Stimulated activated CD8-positive, alpha-beta memory T cell treated with anti-CD3 and anti-CD28 coated beads, Interleukin-12 subunit alpha, Interleukin-12 subunit beta, amount 100 ng/mL, for 24 hours (primary cell): Measurements from ENCODE around the gene PTEN.
"Not testable (repeated sequence)": the region's sequence is repeated elsewhere in the genome, so short reads cannot be mapped to it uniquely, and the experiment has no call there.

Experiments
- DNase-seq: peaks from one replicate; pipeline ENCODE4 v3.0.0-alpha.2; 2020; ENCODE audit errors: extremely low read depth

The PTEN gene

GRCh38 chr10:87863053-87863943 lies at the start of gene PTEN, which contains the start of gene KLLN:
Gene PTEN (plus strand): TSS chr10:87863625. CDS start chr10:87864470, 845 bp downstream.
Gene KLLN (minus strand): TSS chr10:87863533. CDS start chr10:87862487, 1,046 bp downstream.
- peak; percentile 55 for DNase-seq

DNA sequence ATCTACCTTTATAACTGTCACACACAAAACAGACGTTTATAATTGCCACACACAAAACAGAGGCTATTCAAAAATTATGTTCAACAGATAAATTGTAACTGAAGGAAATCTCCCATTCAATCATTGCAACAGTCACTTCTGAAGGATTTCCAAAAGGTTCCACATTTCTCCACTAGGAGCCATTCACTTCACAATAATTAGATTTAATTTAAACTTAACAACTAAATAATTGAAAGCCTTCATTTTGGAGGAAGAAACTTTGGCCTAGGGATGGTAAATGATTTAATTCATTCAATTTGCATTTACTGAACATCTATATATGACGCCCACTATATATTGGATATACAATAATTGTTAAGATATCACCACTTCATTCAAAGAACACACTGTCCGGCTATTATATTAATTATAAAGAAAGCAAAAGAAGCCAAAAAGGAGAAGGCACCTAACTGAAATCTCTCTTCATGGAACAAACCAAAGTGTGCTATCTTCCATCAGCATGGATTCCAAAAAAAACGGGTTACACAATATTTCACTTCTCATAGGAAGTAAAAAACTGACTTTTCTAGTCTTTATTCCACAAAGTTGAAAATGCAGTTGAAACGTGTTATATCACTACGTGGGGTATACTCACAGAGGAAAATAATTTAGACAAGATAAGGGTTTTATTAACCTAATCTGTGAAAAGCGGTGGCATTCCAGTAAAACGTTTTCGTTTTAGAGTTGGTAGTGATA lies 47.1 kb upstream of the PTEN start:
- DNase-seq: no peak

DNA sequence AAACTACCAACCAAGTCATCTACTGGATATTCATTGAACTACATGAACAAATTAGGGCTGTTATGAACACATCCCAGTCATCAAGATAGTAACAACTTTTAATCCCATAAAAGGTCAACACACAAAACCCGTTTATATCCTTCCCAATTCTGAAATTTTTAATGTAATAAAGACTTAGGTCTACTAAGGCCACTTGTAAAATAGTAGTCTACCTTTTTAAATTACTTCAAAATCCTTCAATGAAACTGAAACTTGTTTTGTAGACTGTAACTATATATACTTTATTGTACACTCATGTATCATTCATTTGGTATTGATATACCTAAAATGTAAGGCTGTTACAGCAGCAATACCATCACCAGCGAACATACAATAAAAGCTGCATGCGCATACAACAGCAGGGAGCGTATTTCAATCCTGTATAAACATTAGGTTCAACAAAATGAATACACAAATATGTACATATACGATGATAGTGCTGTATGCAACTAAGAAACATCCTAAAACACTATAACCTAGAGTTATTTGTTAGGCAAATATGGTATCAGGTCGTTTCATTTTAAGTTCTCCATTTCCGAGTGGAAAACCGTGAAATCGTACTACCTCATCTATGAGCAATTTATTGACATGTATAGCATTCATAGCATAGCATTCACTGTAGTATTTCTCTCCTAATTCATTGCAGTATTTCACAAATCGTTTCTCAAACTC lies 46.4 kb upstream of the PTEN start:
- DNase-seq: no peak

GRCh38 chr10:87817609-87818504 lies 45.6 kb upstream of the PTEN start, which contains the start of gene ATAD1:
Gene ATAD1 (minus strand): TSS chr10:87818226. CDS start chr10:87814599, 3,627 bp downstream.
- peak; percentile 58 for DNase-seq

- peak; percentile 45 for DNase-seq
Observed at GRCh38 chr10:87818505-87819288, 44.7 kb upstream of the PTEN start.

DNA sequence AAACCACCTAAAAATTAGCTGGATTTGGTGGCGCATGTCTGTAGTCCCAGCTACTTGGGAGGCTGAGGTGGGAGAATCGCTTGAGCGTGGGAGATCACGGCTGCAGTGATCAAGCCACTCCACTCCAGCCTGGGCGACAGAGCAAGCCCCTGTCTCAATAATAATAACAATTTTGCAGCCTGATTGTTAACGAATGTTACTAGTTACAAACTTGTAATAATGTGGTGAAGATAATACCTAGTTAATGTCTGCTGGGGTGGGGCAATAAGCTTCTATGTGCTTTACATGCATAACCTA lies 44.2 kb upstream of the PTEN start:
- DNase-seq: no peak

DNA sequence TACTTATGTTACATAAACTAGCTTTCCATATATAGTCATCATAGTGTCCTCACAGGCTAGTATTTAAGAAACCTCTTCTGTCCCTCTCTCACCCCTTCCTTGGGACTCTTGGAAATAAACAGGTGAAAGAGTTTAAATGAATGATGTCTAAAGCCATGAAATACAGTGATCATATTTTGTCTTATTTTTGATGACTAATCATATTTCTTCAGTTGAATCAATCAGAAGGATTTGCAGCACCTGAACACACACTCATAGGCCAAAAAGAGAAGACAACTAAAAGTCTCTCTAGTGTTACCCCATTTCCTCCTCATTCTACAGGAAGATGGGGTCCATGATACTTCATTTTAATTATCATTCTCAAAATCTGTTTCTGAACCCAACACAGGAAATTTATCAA lies 36.8 kb upstream of the PTEN start:
- no peak for DNase-seq

DNA sequence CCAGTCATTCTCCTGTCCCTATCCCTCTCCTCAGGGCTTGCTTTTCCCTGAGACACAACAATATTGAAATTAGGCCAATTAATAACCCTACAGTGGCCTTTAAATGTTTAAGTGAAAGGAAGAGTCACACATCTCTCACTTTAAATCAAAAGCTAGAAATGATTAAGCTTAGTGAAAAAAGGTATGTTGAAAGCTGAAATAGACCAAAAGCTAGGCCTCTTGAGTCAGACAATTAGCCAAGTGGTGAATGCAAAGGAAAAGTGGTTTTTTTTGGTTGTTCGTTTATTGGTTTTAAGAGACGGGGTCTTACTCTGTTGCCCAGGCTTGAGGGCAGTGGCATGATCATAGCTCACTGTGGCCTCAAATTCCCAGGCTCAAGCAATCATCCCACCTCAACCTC lies 35.7 kb upstream of the PTEN start:
- no peak for DNase-seq

DNA sequence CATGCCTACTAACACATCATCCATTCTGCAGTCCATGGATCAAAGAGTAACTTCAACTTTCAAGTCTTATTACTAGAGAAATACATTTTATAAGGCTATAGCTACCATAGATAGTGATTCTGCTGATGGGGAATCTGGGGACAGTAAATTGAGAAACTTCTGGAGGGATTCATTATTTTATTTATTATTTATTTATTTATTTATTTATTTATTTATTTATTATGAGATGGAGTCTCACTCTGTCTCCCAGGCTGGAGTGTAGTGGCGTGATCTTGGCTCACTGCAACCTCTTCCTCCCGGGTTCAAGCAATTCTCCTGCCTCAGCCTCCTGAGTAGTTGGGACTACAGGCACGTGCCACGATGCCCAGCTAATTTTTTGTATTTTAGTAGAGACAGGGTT lies 34.4 kb upstream of the PTEN start:
- DNase-seq: not testable (repeated sequence)

GRCh38 chr10:87829986-87830729 lies 33.3 kb upstream of the PTEN start:
- DNase-seq: no peak

DNA sequence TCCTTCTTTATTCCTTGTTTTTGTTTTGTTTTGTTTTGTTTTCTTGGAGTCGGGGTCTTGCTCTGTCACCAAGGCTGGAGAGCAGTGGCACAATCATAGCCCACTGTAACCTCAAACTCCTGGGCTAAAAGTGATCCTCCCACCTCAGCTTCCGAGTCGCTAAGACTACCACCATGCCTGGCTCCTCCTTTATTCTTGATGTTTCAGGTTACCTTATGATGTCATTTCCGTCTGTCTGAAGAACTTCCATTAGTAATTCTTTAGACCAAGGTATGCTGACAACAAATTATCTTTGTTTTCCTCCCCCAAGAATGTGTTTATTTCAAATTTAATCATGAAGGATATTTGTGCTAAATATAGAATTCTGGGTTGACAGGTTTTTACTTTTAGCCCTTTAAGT lies 27.3 kb upstream of the PTEN start:
- DNase-seq: no peak

GRCh38 chr10:87837445-87837844 lies 26.0 kb upstream of the PTEN start:
- DNase-seq: no peak

GRCh38 chr10:87838650-87839049 lies 24.8 kb upstream of the PTEN start:
- DNase-seq: no peak

DNA sequence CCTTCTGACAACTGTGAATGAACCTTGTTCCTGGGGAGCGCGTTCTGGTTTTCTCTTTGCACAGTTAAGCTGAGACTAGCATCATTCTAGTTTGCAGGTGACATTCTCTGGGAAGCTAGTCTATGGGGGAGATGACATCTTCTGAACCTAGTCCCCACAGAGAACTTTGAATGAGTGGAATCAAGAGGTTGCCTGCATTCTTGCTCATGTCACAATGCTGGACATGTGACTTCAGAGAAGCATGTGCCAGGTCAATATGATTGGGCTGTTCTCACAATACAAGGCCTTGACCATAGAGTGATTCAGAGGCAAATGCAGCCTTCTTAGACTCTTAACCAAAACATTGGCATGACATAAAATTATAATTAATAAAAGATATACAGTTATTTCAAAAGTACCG lies 22.2 kb upstream of the PTEN start:
- DNase-seq: no peak

- DNase-seq: no peak
Observed at GRCh38 chr10:87842220-87842641, 21.2 kb upstream of the PTEN start.

DNA sequence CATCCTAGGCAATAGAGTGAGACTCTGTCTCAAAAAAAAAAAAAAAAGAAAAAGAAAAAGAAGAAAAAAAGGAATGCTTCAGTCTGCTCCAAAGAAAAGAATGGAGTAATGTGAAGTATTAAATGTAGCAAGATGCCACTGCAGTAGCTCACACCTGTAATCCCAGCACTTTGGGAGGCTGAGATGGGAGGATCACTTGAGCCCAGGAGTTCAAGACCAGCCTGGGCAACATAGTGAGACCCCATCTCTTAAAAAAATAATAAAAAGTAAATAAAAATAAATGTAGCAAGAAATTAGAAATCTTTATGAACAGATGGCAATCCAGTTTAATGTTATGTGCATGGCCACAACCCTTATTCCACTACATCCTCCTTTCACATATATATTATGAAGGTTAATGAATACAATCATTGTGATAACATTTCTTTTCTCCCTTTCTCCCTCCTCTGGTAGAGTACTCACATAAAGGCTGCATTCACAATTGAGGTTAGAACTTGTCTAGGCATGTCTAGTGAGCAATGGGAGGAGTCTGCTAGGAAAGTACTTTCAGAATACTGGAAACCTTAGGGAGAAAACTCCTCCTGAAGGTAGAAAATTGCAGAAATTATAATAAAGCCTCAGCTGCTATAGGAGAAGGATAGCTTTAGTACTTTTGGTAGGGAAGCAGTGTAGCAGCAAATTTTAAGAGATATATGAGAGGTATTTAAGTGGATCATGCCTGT lies 20.5 kb upstream of the PTEN start:
- no peak for DNase-seq

- no peak for DNase-seq
Observed at GRCh38 chr10:87843714-87844113, 19.7 kb upstream of the PTEN start.

GRCh38 chr10:87844837-87845623 lies 18.4 kb upstream of the PTEN start:
- no peak for DNase-seq
